SK-N-SH (cell line): ENCODE data around the gene AGAP1. TPM values are rescaled to one million over a fixed set of nuclear protein-coding genes. Genes with fewer than 3 reads are reported as not detected.

ENCODE experiments used
- CTCF ChIA-PET: fragments of 300-600, 350-600 bp; formaldehyde crosslinking; extraction: SDS; loops from one replicate; lab custom pipeline; 2021; lab: Yijun Ruan, JAX
- POLR2A ChIA-PET: fragments of 350-600 bp; sonication (Branson Sonifier 250); formaldehyde crosslinking; extraction: SDS; loops from one replicate; lab custom pipeline; 2020; ENCODE audit warnings: antibody characterized with exemption, inconsistent platforms; lab: Yijun Ruan, JAX
- DNase-seq: peaks from one replicate; pipeline ENCODE4 v3.0.0; 2012
- H2AFZ ChIP-seq: fragments of 200-600 bp; sonication (generic); 2 replicates; pipeline ENCODE4 v1.8.1; 2016; ENCODE audit warnings: antibody characterized with exemption, mild to moderate bottlenecking, low read depth
- H3F3A ChIP-seq: fragments of 200-600 bp; sonication (generic); replicated peaks from 2 replicates; pipeline ENCODE3; 2016; ENCODE audit warnings: antibody characterized with exemption, mild to moderate bottlenecking; ENCODE audit not compliant: insufficient read depth
- H3K27ac ChIP-seq, 2 experiments: fragments of 200-500 bp in 1 of 2; fragments of 200-600 bp in 1 of 2; sonication (Bioruptor generic) in 1 of 2; sonication (generic), shearing (Covaris generic) in 1 of 2; 2 replicates each; pipeline versions ENCODE4 v1.5.1 to v1.6.1; 2014 to 2016; ENCODE audit warnings: low read depth in 2 of 2, inconsistent platforms in 1 of 2, low read length in 1 of 2, mild to moderate bottlenecking in 1 of 2, mixed read lengths in 1 of 2
- H3K27me3 ChIP-seq: fragments of 200-600 bp; sonication (generic), shearing (Covaris generic); 2 replicates; pipeline ENCODE4 v1.6.1; 2016; ENCODE audit warnings: mixed run types; ENCODE audit not compliant: insufficient read depth
- H3K36me3 ChIP-seq, 2 experiments: fragments of 200-500 bp in 1 of 2; fragments of 200-600 bp in 1 of 2; sonication (Bioruptor generic) in 1 of 2; sonication (generic) in 1 of 2; replicated peaks in 1 of 2; 2 replicates each; pipeline versions ENCODE3 to v1.5.1; 2014 to 2016; ENCODE audit warnings: low read length in 1 of 2, mild to moderate bottlenecking in 1 of 2; ENCODE audit not compliant: insufficient read depth in 2 of 2, control insufficient read depth in 1 of 2
- H3K4me1 ChIP-seq, 2 experiments: fragments of 200-500 bp in 1 of 2; fragments of 200-600 bp in 1 of 2; sonication (Bioruptor generic) in 1 of 2; sonication (generic), shearing (Covaris generic) in 1 of 2; 2 replicates each; pipeline versions ENCODE4 v1.5.1 to v1.6.1; 2014 to 2016; ENCODE audit warnings: low read depth in 1 of 2, low read length in 1 of 2, mixed run types in 1 of 2; ENCODE audit not compliant: insufficient read depth in 2 of 2, control insufficient read depth in 1 of 2
- H3K4me2 ChIP-seq: fragments of 200-600 bp; sonication (generic), shearing (Covaris generic); 2 replicates; pipeline ENCODE4 v1.6.1; 2017; ENCODE audit warnings: mixed run types
- H3K4me3 ChIP-seq, 2 experiments: fragments of 200-500 bp in 1 of 2; fragments of 200-600 bp in 1 of 2; sonication (Bioruptor generic) in 1 of 2; sonication (generic), shearing (Covaris generic) in 1 of 2; 2 replicates each; pipeline versions ENCODE4 v1.5.1 to v1.8.1; 2014 to 2016; ENCODE audit warnings: low read depth in 2 of 2, inconsistent platforms in 1 of 2, low read length in 1 of 2, mild to moderate bottlenecking in 1 of 2, mixed read lengths in 1 of 2, moderate library complexity in 1 of 2
- H3K79me2 ChIP-seq: fragments of 200-600 bp; sonication (generic); 2 replicates; pipeline ENCODE4 v1.8.1; 2017; ENCODE audit warnings: mild to moderate bottlenecking; ENCODE audit not compliant: insufficient read depth
- H3K9ac ChIP-seq: fragments of 200-600 bp; sonication (generic); 2 replicates; pipeline ENCODE4 v1.6.1; 2017; ENCODE audit warnings: mixed run types
- H3K9me2 ChIP-seq: fragments of 200-600 bp; sonication (generic); 2 replicates; pipeline ENCODE4 v1.6.1; 2017; ENCODE audit warnings: mixed run types
- H3K9me3 ChIP-seq: fragments of 200-600 bp; sonication (generic); 2 replicates; pipeline ENCODE4 v1.6.1; 2017; ENCODE audit warnings: mixed run types, mild to moderate bottlenecking, moderate library complexity
- H4K20me1 ChIP-seq: fragments of 200-600 bp; sonication (generic); 2 replicates; pipeline ENCODE4 v1.6.1; 2017; ENCODE audit warnings: mild to moderate bottlenecking, mixed run types; ENCODE audit not compliant: insufficient read depth
- ELF1 ChIP-seq: IDR thresholded peaks from 2 replicates; pipeline ENCODE4 v1.4.0; 2012
- EP300 ChIP-seq, 2 experiments: IDR thresholded peaks; 2 replicates each; pipeline versions ENCODE4 v1.4.0 to v1.6.1; 2012; ENCODE audit warnings: borderline replicate concordance in 1 of 2, low read depth in 1 of 2, low read length in 1 of 2
- EZH2phosphoT487 ChIP-seq: fragments of 200-600 bp; sonication (generic); IDR thresholded peaks from 2 replicates; pipeline ENCODE4 v1.6.1; 2017; ENCODE audit warnings: low read depth, mixed run types, mild to moderate bottlenecking, antibody characterized with exemption, moderate library complexity, borderline replicate concordance
- FOXJ3 ChIP-seq: sonication (generic); formaldehyde crosslinking; IDR thresholded peaks from 2 replicates; pipeline ENCODE4 v1.5.1; 2020; ENCODE audit warnings: mild to moderate bottlenecking, missing genetic modification reagents
- GATA2 ChIP-seq: sonication (generic); formaldehyde crosslinking; IDR thresholded peaks from 2 replicates; pipeline ENCODE4 v1.5.0; 2020; ENCODE audit warnings: mild to moderate bottlenecking, missing genetic modification reagents
- IRF3 ChIP-seq: fragments of 150-350 bp; IDR thresholded peaks from 2 replicates; pipeline ENCODE4 v1.6.1; 2016; ENCODE audit warnings: mild to moderate bottlenecking, low read depth, low read length
- RCOR1 ChIP-seq: fragments of 150-350 bp; IDR thresholded peaks from 2 replicates; pipeline ENCODE4 v1.6.1; 2017; ENCODE audit warnings: antibody characterized with exemption, low read length
- SMC3 ChIP-seq: IDR thresholded peaks from 2 replicates; pipeline ENCODE4 v1.6.1; 2012; ENCODE audit warnings: low read depth, low read length, improper control_type of control experiment
- TAF1 ChIP-seq: IDR thresholded peaks from 2 replicates; pipeline ENCODE4 v1.6.1; 2012; ENCODE audit warnings: low read depth, mild to moderate bottlenecking, low read length, moderate library complexity, borderline replicate concordance
- TCF12 ChIP-seq: IDR thresholded peaks from 2 replicates; pipeline ENCODE4 v1.4.0; 2012
- TEAD4 ChIP-seq: IDR thresholded peaks from 2 replicates; pipeline ENCODE4 v1.4.0; 2012; ENCODE audit warnings: mild to moderate bottlenecking, borderline replicate concordance; ENCODE audit not compliant: insufficient read depth
- USF1 ChIP-seq: IDR thresholded peaks from 2 replicates; pipeline ENCODE4 v1.4.0; 2012; ENCODE audit warnings: low read depth, borderline replicate concordance
- YY1 ChIP-seq: IDR thresholded peaks from 2 replicates; pipeline ENCODE4 v1.4.0; 2012; ENCODE audit warnings: low read depth, mild to moderate bottlenecking
- WGBS: methylation state at CpG from one replicate; pipeline ENCODE4 v1.1.6; 2017; ENCODE audit warnings: low lambda C conversion rate; 5-methylcytosine and 5-hydroxymethylcytosine counted together
- polyA plus RNA-seq, 3 experiments: library from polyadenylated mRNA; depleted of rRNA; stranded (reverse); fragments of >200 nt; gene quantifications; 2 replicates each; pipeline ENCODE4 v1.2.3, GENCODE V29; 2012
- TF ChIP-seq, protein P1 (sequence below): fragments of 150-350 bp; IDR thresholded peaks from 2 replicates; pipeline ENCODE4 v1.6.1; 2017; ENCODE audit warnings: antibody characterized with exemption, low read length, low read depth, borderline replicate concordance
- TF ChIP-seq, protein P2 (sequence below): fragments of 200-600 bp; sonication (generic); IDR thresholded peaks from 2 replicates; pipeline ENCODE4 v1.6.1; 2017; ENCODE audit warnings: antibody characterized with exemption, mild to moderate bottlenecking, moderate library complexity
- TF ChIP-seq, protein P3 (sequence below): IDR thresholded peaks from 2 replicates; pipeline ENCODE4 v1.4.0; 2012; ENCODE audit warnings: low read depth

The AGAP1 gene
- polyA plus RNA-seq, 1 of the 3 experiments (the other 2 are of a cell fraction) = 8.8 TPM

GRCh38 chr2:236103981-236104380, 610.1 kb downstream of the AGAP1 start:
- H3K9me2 ChIP-seq = no peaks in the 10 kb centered on the region
- no peaks in the 10 kb centered on the region for H4K20me1 ChIP-seq
- no peaks in the 10 kb centered on the region for H3K79me2 ChIP-seq
- no peak overlapping the region for H3K4me2 ChIP-seq
- no peaks in the 10 kb centered on the region; a peak in 1 of 4 replicates for H3K4me1 ChIP-seq
- CTCF ChIA-PET = no interaction called here
- no peak overlapping the region for H2AFZ ChIP-seq
- no peak overlapping the region for H3K9ac ChIP-seq
- no peak overlapping the region for H3K4me3 ChIP-seq
- 92% methylated on average over 4 of the region's 9 CpGs for WGBS
- DNase-seq = no peak
- no peaks in the 10 kb centered on the region for H3K9me3 ChIP-seq
- no peaks in the 10 kb centered on the region for H3K36me3 ChIP-seq
- H3K27ac ChIP-seq = no peak overlapping the region
- TF ChIP-seq YY1 = no peak
- TF ChIP-seq RCOR1 = no peak
- TF ChIP-seq TEAD4 = no peak
- no peak for TF ChIP-seq IRF3
- TF ChIP-seq, protein P1, sequence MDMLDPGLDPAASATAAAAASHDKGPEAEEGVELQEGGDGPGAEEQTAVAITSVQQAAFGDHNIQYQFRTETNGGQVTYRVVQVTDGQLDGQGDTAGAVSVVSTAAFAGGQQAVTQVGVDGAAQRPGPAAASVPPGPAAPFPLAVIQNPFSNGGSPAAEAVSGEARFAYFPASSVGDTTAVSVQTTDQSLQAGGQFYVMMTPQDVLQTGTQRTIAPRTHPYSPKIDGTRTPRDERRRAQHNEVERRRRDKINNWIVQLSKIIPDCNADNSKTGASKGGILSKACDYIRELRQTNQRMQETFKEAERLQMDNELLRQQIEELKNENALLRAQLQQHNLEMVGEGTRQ = no peak
- TF ChIP-seq FOXJ3 (CRISPR knock-in tag) = no peak
- TF ChIP-seq, protein P2, sequence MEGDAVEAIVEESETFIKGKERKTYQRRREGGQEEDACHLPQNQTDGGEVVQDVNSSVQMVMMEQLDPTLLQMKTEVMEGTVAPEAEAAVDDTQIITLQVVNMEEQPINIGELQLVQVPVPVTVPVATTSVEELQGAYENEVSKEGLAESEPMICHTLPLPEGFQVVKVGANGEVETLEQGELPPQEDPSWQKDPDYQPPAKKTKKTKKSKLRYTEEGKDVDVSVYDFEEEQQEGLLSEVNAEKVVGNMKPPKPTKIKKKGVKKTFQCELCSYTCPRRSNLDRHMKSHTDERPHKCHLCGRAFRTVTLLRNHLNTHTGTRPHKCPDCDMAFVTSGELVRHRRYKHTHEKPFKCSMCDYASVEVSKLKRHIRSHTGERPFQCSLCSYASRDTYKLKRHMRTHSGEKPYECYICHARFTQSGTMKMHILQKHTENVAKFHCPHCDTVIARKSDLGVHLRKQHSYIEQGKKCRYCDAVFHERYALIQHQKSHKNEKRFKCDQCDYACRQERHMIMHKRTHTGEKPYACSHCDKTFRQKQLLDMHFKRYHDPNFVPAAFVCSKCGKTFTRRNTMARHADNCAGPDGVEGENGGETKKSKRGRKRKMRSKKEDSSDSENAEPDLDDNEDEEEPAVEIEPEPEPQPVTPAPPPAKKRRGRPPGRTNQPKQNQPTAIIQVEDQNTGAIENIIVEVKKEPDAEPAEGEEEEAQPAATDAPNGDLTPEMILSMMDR = no peak
- no peak for TF ChIP-seq GATA2 (CRISPR knock-in tag)
- TF ChIP-seq SMC3 = no peak
- no peak for TF ChIP-seq ELF1
- TF ChIP-seq USF1 = no peak
- no peak for TF ChIP-seq TCF12
- TF ChIP-seq, protein P3, sequence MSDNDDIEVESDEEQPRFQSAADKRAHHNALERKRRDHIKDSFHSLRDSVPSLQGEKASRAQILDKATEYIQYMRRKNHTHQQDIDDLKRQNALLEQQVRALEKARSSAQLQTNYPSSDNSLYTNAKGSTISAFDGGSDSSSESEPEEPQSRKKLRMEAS = no peak
- TF ChIP-seq TAF1 = no peak
- no peak for TF ChIP-seq EP300 (IDR thresholded peaks at IDR 0.05; ENCODE audit: borderline replicate concordance in 1 of 2, low read depth in 1 of 2, low read length in 1 of 2)
- no peak for TF ChIP-seq EZH2phosphoT487
- H3K27me3 ChIP-seq = no peaks in the 10 kb centered on the region
- H3F3A ChIP-seq = no peaks in the 10 kb centered on the region
- POLR2A ChIA-PET = no interaction called here
